Activated B cell treated with CpG ODN at 0.5 μM for 24 hours (primary cell): ENCODE measurements around the gene MST1R. TPM values are rescaled to one million over a fixed set of nuclear protein-coding genes. Genes with fewer than 3 reads are reported as not detected.
"Not testable (repeated sequence)": the region's sequence is repeated elsewhere in the genome, so short reads cannot be mapped to it uniquely, and the experiment has no call there.

Experiments used
- ATAC-seq: fragments of 200-7000 bp; cut with Tn5 transposase; one replicate; pipeline ENCODE4 v1.10.0; 2021; ENCODE audit warnings: low read depth, mild to moderate bottlenecking, moderate library complexity
- CTCF ChIA-PET: fragments of 350-600 bp; sonication (Branson Sonifier 250); formaldehyde crosslinking; loops from one replicate; lab custom pipeline; 2021; ENCODE audit warnings: antibody characterized with exemption; lab: Charles Lee
- POLR2A ChIA-PET: fragments of 350-600 bp; sonication (Branson Sonifier 250); formaldehyde crosslinking; loops from one replicate; lab custom pipeline; 2021; ENCODE audit warnings: antibody characterized with exemption; lab: Charles Lee
- DNase-seq: peaks from one replicate; pipeline ENCODE4 v3.0.0; 2022
- H3K27ac Mint-ChIP-seq: one replicate; pipeline ENCODE4 v1.8.0; 2020; ENCODE audit warnings: mixed read lengths
- H3K27me3 Mint-ChIP-seq: one replicate; pipeline ENCODE4 v1.8.0; 2021; ENCODE audit warnings: mixed read lengths
- H3K36me3 Mint-ChIP-seq: one replicate; pipeline ENCODE4 v1.8.0; 2021; ENCODE audit warnings: low read depth, mixed read lengths
- H3K4me1 Mint-ChIP-seq: one replicate; pipeline ENCODE4 v1.8.0; 2021; ENCODE audit warnings: mixed read lengths
- H3K4me3 Mint-ChIP-seq: one replicate; pipeline ENCODE4 v1.8.0; 2020; ENCODE audit warnings: mild to moderate bottlenecking, mixed read lengths
- H3K9me3 Mint-ChIP-seq: one replicate; pipeline ENCODE4 v1.8.0; 2020; ENCODE audit warnings: mixed read lengths
- intact Hi-C: fragments of 100-400 bp; cut with micrococcal nuclease; formaldehyde crosslinking; loops from one replicate; pipeline ENCODE4 v1.15.1; 2024
- total RNA-seq: library from RNA; stranded (reverse); gene quantifications from 2 replicates; pipeline ENCODE4 v1.2.3, GENCODE V29; 2022
- TF ChIP-seq, protein P1 (sequence below): fragments of 200-600 bp; IDR thresholded peaks from one replicate; pipeline ENCODE4 v1.8.0; 2022; ENCODE audit warnings: antibody characterized with exemption, mild to moderate bottlenecking

Gene MST1R
- total RNA-seq, 1 donor from 2014 or later: 1.6 TPM

DNA sequence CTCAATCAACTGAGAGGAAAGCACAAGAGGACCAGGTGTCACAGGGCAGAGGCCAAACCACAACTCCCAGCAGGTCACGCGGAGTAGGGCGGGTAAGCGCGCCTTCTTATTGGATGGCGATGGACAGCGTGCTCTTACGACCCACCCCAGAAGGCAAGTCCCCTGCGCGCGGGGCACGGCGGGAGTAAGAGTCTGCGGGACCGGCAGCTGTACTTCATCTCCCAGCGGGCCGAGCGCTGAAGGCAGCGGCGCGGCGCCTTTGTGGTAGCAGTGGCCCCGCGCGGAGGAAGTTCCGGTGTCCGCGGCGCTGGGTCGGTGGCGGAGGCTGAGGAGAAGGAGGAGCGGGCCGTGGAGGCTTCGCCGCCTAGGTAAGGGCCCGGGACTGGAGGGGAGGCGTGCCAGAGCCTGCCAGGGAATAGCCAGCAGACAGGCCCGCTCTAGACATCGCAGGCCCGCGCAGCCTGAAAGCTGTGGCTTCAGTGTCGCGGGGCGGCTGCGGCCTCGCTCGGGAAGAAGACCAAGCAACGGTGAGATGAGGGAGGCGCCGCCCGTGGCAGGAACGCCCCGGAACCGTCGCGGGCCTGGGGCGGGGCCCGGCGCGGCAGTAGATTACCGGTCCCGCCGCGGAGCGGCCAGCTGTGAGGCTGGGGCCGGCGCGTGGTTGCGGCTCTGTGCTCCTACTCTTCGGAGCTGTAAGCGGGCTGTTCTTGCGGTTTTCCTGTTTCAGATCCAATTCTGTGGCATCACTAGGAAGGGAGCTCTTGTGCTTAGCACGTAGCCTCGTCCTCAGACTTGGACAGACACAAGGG lies 36.4 kb upstream of the MST1R start, which contains the start of gene RBM6:
Gene RBM6 (plus strand): TSS at position 293 of the 809 bp plus-strand sequence. CDS start 22,492 bp downstream, outside the sequence.
- ATAC-seq: peak; percentile 93
- Mint-ChIP-seq H3K4me1 (peaks cover 43% of the 10 kb centered on the region), H3K9me3 (no peaks in the 10 kb centered on the region), H3K27me3 (no peaks in the 10 kb centered on the region), H3K27ac (peak within 1 kb of the TSS; percentile 97), H3K36me3 (peaks cover 13% of the 10 kb centered on the region), H3K4me3 (peak within 1 kb of the TSS; percentile 98)
- intact Hi-C loops: loop anchor here (1.0 to 10.0 kb wide), 7 partner anchors 11 to 525 kb away; partner anchors contain the start of genes IFRD2, MON1A, RBM5 and RHOA
- peak; percentile 89 for DNase-seq
- CTCF ChIA-PET: interaction anchor here (1.2 to 1.7 kb wide), 2 partner anchors 10 to 12 kb away, joined by 4 to 5 read pairs; partner anchors contain the start of gene MON1A
- POLR2A ChIA-PET: interaction anchor here (0.5 to 2.8 kb wide), 20 partner anchors 9 to 1560 kb away, joined by 3 to 72 read pairs (median 4); partner anchors contain the start of genes DAG1, DCAF1, IMPDH2 and INKA1
- TF ChIP-seq, protein P1, sequence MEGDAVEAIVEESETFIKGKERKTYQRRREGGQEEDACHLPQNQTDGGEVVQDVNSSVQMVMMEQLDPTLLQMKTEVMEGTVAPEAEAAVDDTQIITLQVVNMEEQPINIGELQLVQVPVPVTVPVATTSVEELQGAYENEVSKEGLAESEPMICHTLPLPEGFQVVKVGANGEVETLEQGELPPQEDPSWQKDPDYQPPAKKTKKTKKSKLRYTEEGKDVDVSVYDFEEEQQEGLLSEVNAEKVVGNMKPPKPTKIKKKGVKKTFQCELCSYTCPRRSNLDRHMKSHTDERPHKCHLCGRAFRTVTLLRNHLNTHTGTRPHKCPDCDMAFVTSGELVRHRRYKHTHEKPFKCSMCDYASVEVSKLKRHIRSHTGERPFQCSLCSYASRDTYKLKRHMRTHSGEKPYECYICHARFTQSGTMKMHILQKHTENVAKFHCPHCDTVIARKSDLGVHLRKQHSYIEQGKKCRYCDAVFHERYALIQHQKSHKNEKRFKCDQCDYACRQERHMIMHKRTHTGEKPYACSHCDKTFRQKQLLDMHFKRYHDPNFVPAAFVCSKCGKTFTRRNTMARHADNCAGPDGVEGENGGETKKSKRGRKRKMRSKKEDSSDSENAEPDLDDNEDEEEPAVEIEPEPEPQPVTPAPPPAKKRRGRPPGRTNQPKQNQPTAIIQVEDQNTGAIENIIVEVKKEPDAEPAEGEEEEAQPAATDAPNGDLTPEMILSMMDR: no peak

DNA sequence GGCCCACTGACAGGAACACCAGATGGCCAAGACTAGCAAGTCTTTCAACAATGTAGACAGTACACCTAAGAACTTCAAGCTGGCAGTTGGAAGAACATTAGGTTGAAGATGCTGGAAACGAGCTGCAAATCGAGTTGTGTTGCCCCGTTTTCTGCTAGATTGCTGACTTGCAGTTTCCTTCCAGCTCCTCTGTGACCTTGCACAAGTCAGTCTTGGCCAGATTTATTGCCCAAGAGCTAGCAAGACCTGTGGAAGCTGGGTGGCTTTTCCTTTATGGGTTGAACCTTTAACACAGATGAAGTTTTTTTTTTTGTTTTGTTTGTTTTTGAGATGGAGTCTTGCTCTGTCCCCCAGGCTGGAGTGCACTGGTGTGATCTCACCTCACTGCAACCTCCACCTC lies 33.4 kb upstream of the MST1R start:
- POLR2A ChIA-PET: interaction anchor here (0.7 kb wide), 1 partner anchor 817 kb away, joined by 3 read pairs; the partner anchor contains the start of gene USP19
- ATAC-seq (no peak), DNase-seq (no peak)
- Mint-ChIP-seq H3K27ac (no peak overlapping the region), H3K4me3 (no peak overlapping the region), H3K9me3 (no peaks in the 10 kb centered on the region), H3K36me3 (peaks cover 6% of the 10 kb centered on the region), H3K27me3 (no peaks in the 10 kb centered on the region), H3K4me1 (peaks cover 23% of the 10 kb centered on the region)
- TF ChIP-seq, protein P1: no peak
- CTCF ChIA-PET: interaction anchor here (0.7 kb wide), 1 partner anchor 18 kb away, joined by 3 read pairs; no protein-coding TSS in a partner anchor
- intact Hi-C loops: no loop called here

DNA sequence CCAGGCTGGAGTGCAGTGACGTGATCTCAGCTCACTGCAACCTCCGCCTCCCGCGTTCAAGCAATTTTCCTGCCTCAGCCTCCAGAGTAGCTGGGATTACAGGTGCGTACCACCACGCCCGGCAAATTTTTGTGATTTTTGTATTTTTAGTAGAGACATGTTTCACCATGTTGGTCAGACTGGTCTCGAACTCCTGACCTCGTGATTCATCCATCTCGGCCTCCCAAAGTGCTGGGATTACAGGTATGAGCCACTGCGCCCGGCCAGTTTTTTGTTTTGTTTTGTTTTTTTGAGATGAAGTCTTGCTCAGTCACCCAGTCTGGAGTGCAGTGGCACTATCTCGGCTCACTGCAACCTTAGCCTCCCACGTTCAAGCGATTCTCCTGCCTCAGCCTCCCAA lies 28.6 kb upstream of the MST1R start:
- intact Hi-C loops, H3K27ac Mint-ChIP-seq, H3K9me3 Mint-ChIP-seq, H3K27me3 Mint-ChIP-seq, CTCF ChIA-PET, POLR2A ChIA-PET, ATAC-seq, H3K36me3 Mint-ChIP-seq, H3K4me3 Mint-ChIP-seq, DNase-seq: not testable (repeated sequence)
- H3K4me1 Mint-ChIP-seq: peaks cover 16% of the 10 kb centered on the region

DNA sequence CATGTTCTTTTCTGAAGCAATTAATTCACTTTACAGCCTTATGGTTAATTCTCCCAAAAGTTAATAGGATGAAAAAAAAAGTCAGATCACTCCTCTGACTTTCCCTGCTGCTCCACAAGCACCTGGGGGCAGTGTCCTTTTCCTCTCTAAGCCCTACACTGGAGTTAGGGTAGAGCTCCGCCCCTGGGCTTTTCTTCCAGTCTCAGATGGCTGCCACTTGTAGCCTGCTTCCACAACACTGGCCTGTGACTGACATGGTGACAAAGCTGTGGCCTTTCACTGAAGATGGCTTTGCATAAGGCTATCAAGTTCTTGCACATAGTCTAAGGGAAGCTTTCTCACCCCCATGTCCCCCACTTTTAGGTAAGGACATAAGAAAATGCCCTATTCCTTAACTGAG lies 27.2 kb upstream of the MST1R start:
- Mint-ChIP-seq H3K27me3 (no peaks in the 10 kb centered on the region), H3K9me3 (no peaks in the 10 kb centered on the region), H3K4me3 (peak overlapping the region; percentile 13), H3K36me3 (no peaks in the 10 kb centered on the region), H3K27ac (no peak overlapping the region), H3K4me1 (peaks cover 16% of the 10 kb centered on the region)
- ChIA-PET POLR2A (interaction anchor here (1.2 to 4.2 kb wide), 3 partner anchors 9 to 16 kb away, joined by 3 to 72 read pairs (median 17); partner anchors contain the start of gene RBM6), CTCF (no interaction called here)
- ATAC-seq (no peak), DNase-seq (no peak)
- intact Hi-C loops: no loop called here
- TF ChIP-seq, protein P1: no peak

DNA sequence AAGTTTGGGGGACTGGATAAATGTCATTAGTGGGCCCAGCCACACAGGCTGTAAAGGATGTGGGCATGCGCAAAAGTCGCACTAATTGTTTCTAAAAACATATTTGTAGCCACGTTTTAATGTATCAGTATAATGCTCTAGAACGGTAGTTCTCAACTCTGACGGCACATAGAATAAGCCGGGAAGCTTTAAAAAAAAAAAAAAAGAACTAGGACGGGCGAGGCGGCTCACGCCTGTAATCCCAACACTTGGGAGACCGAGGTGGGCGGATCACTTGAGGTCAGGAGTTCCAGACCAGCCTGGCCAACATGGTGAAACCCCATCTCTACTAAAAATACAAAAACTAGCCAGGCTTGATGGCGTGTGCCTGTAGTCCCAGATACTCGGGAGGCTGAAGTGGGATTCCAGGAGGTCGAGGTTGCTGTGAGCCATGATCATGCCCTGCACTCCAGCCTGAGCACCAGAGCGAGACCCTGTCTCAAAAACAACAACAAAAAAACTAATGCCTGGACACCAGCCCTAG lies 26.6 kb upstream of the MST1R start:
- intact Hi-C loops: no loop called here
- peak overlapping the region; percentile 79 for H3K27ac Mint-ChIP-seq
- no peak for DNase-seq
- no peaks in the 10 kb centered on the region for H3K9me3 Mint-ChIP-seq
- TF ChIP-seq, protein P1: no peak
- peak overlapping the region; percentile 86 for H3K4me3 Mint-ChIP-seq
- CTCF ChIA-PET: interaction anchor here (1.0 to 1.5 kb wide), 4 partner anchors 10 to 91 kb away, joined by 3 to 5 read pairs (median 4); partner anchors contain the start of gene RBM6
- H3K27me3 Mint-ChIP-seq: no peaks in the 10 kb centered on the region
- no peaks in the 10 kb centered on the region for H3K36me3 Mint-ChIP-seq
- POLR2A ChIA-PET: interaction anchor here (0.5 to 4.2 kb wide), 11 partner anchors 10 to 434 kb away, joined by 3 to 72 read pairs (median 3); partner anchors contain the start of genes GMPPB, GNAI2, INKA1 and RBM6
- ATAC-seq: no peak
- peaks cover 16% of the 10 kb centered on the region for H3K4me1 Mint-ChIP-seq
